Dermis microvascular lymphatic vessel endothelial cell (primary cell): ENCODE measurements around the gene SPEN. TPM values are rescaled to one million over a fixed set of nuclear protein-coding genes. Genes with fewer than 3 reads are reported as not detected.
A peak's percentile ranks its signal among the peaks of the same experiment; 100 is the strongest.
"Not testable (repeated sequence)": the region's sequence is repeated elsewhere in the genome, so short reads cannot be mapped to it uniquely, and the experiment has no call there.

Source experiments
- DNase-seq, 2 donors: peaks; one replicate each; pipeline versions ENCODE4 v3.0.0 to v3.0.0-alpha.2; 2010; ENCODE audit warnings: low read depth in 2 of 2
- total RNA-seq: library from RNA; depleted of rRNA; stranded (reverse); fragments of >200 nt; gene quantifications from 2 replicates; pipeline ENCODE4 v1.2.1, GENCODE V29; 2014

Gene SPEN
- total RNA-seq, 1 donor from 2014 or later: 10.8 TPM

DNA sequence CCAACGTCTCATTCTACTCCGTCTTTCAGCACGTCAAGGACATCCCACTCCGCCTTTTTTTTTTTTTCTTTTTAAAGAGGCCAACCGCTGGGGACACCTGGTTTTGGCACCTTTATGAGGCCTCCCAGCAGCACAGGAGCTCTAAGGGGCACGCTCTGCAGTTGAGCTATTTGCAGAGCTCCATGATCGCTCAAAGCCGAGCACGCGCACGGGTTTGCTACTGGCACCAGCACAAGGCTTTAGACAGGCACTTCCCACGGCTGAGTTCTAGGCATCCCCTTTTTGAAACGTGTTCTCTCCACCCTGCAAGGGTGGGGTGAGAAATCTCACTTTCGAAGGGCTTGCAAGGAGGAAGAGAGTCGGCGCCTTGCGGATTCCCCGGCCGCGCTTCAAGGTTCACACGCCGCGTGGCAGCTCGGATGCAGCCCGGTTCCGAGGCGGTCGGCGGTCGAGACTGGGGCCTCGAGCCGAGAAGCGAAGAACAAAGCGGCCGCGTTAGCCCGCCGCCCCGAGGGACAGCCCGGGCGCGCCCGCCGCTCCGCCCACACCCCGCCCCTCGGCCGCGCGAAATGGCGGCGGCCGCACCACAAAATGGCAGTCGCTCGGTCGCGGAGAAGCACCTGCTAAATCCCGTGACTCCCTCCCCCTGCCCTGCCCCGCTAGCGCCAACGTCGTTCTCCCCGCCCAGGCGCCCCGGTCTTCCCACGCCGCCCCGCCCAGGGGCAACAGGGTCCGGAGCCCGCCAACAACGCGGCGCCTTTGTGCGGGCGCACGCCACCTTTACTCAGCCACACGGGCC is 12.9 kb upstream of the SPEN start:
- peak; percentile 94 to 95 for DNase-seq

- DNase-seq: no peak
Observed at GRCh38 chr1:15835205-15835740, 12.2 kb upstream of the SPEN start.

- peak; percentile 99 for DNase-seq
Observed at GRCh38 chr1:15835741-15836510, 11.6 kb upstream of the SPEN start.

- DNase-seq: not testable (repeated sequence)
Observed at GRCh38 chr1:15836511-15836771, 11.1 kb upstream of the SPEN start.

- DNase-seq: no peak
Observed at GRCh38 chr1:15836772-15837669, 10.5 kb upstream of the SPEN start.

GRCh38 chr1:15837931-15838330 is 9.6 kb upstream of the SPEN start:
- DNase-seq: no peak

DNA sequence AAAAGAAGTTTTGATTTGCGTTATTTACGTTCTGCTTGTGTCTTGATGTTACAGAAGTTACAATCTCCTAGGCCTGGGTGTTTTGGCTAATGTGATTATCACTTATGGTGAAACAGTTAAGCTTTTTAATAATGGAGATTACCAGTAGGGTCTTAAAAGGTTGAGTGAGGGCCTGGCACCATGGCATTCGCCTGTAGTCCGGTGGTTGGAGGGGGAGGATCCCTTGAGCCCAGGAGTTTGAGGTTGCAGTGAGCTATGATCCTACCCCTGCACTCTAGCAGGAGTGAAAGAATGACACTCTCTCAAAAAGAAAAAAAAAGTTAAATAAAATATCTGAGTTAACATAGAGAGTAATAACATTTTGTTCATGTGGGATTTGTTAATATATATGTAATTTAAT is 8.8 kb upstream of the SPEN start:
- DNase-seq: no peak

GRCh38 chr1:15843826-15844572 is 3.5 kb upstream of the SPEN start:
- DNase-seq: no peak

GRCh38 chr1:15846056-15846455 is 1.5 kb upstream of the SPEN start:
- not testable (repeated sequence) for DNase-seq

DNA sequence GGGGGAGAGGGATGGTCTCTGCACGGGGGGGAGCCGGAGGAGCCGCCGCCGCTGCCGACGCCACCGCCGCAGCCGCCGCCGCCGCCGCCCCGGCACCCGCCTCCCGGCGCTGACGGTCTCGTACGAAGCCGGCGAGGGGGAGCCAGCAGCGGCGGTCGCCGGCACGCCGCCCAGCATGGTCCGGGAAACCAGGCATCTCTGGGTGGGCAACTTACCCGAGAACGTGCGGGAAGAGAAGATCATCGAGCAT is 311 bp downstream of the SPEN start:
- no peak for DNase-seq

- DNase-seq: peak in 1 of 2 donors; percentile 32
Observed at GRCh38 chr1:15848143-15848928, 829 bp downstream of the SPEN start.

DNA sequence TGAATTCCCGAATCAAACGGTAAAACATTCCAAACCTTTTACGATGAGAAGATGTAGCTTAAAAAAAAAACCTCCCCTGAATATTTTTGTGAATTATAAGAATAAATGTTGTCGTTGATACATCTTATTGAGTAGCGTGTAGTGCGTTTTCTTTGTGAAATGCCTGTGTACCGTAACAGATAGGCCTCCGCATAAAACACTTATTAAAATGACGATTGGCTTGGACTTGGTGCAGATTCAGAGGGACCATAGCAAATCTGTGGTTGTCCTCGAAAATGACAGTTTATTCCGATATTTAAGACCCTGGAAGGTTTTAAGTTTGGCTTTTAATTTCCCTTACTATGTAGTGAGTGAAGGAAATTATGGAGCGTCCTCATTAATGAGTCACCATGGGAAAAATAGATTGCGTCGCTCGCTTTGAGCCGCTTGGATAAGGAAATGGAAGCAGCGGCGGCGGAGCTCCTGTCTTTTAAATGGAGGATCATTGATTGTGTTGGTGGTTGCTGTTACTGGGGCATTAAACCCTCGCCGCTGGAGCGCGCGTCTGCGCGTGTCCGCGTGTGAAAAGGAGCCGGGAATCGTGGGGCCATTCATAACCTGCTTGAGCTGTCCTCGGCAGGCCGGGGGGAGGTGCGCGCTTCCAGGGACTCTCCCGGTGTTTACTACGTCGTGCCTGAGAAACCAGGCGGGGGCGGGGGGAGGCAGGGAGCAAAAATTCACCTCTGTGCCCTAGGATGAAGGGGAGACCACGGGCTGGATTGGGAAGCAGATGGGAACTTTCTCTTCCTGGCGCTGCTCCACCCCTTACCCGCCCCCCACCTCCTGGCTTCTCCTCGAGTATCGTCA is 1.6 kb downstream of the SPEN start:
- peak; percentile 74 to 95 for DNase-seq

GRCh38 chr1:15849775-15850324 is 2.3 kb downstream of the SPEN start:
- DNase-seq: peak in 1 of 2 donors; percentile 66

DNA sequence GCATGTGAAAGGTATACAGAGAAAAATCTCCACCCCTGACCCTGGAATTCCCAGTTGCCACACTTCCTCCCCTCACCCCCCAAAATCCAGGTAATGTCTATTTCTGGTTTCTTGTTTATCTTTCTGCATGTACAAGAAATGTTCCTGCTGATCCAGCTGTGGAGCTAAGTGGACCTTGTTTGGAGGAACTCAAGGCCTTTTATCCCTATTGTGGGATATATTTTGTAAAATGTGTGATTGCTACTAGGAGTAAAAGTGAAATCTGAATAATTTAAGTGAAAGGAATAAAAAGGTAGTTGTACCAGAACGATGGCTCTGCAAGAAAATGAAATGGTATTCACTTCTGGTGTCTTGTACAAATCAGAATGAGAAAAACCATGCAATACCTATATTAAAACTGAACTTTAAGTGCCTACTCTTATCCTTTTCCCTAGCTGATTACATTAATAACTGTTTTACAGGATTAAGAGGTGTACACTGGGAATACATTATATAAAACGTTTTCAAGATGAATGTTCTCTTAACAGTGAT is 3.0 kb downstream of the SPEN start:
- DNase-seq: peak in 1 of 2 donors; percentile 19

GRCh38 chr1:15851210-15852035 is 3.9 kb downstream of the SPEN start:
- DNase-seq: peak in 1 of 2 donors; percentile 33

DNA sequence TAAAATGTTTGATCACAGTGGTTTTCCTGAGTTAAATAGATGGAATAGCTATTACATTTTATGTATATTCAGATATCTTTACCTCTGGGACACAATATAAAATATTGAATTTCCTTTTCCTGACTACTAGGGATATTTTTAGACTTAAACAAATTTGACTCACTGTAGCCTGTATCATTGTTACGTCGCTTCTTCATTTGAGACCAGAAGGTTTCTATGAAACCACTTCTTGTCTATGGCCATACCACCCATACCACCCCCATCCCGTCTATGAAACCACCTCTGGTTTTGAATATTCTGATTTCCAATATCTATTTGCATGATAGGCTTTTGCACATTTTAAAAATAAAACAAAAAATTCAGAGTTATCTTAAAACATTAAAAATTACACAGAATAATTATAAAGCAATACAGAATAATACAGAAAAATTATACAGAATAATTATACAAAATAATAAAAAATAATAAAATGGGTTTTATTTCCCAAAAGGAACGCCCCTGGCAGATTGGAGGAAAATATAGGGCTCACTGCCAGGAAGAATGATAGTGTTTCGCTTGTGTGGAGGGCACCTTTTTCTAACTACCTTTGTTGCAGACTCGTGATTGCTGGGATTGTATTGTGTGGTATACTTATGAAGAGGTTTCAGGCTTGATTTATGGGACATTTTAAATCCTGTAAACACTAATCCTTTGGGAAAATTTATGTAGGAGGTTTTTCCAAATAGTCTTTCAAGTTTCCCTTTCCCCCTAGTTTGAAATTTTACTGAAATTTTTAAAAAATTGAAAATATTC is 4.7 kb downstream of the SPEN start:
- DNase-seq: peak in 1 of 2 donors; percentile 50

DNA sequence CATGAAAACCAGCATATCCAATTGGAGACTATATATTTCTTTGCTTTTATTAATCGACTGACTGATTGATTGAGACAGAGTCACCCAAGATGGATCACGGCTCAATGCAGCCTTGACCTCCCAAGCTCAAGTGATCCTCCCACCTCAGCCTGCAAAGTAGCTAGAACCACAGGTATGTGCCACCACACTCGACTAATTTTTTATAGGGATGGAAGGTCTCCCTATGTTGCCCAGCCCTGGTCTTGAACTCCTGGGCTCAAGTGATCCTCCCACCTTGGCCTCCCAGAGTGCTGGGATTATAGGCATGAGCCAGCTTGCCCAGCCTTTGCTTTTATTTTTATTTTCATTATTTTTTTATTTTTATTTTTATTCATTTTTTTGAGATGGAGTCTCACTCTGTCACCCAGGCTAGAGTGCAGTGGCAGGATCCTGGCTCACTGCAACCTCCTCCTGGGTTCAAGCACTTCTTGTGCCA is 5.4 kb downstream of the SPEN start:
- DNase-seq: no peak
